SK-N-DZ (cell line): ENCODE data around the gene NMNAT3.
"Not testable (repeated sequence)": the region's sequence is repeated elsewhere in the genome, so short reads cannot be mapped to it uniquely, and the experiment has no call there.

Experiments
- DNase-seq: peaks from one replicate; pipeline ENCODE4 v3.0.0-alpha.2; 2015; ENCODE audit warnings: low spot score

NMNAT3 gene

DNA sequence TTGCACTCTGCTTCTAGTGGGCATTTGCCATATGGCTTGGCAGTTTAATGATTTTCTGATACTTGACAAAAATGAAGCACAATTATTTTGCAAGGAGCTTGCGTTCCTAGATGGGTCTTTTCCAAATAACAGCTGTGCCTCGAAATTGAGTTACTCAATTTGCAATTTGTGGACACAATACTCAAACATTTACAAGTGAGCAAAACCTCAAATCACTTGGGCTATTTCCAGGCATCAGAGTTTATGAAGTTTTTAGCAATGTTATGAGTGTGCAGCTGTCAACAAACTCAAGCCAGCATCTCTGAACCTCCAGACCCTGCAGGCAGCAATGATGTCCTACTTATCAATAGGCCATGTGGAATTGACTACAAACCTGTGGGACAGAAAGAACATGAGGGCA is 41.3 kb downstream of the NMNAT3 start:
- DNase-seq, result no peak

DNA sequence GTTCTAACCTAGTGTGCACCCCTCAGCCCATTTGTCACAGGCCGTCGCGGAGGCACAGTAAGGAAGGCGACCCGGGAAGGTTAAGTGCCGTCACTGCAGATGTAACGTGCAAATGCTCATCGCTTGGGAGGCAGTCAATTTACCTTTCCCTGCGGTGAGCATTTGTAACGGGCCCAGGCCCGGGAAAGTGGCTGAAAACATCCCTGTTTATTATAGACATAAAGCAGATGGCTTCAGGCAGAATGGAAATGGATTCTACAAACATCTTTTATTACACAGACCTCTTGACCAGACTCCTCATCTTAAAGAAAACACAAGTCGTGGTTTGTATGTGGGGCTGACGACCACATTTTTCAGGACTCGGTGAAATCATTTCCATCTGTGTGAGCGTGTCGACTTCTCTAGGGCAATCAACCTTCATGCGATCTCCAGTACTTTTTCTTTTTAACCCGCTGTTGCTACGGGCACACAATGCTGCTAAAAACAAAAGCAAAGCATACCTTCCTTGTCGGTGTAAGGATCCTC is 43.6 kb downstream of the NMNAT3 start:
- peak; percentile 30 for DNase-seq

GRCh38 chr3:139633511-139633910 is 44.3 kb downstream of the NMNAT3 start:
- DNase-seq, result peak; percentile 41

DNA sequence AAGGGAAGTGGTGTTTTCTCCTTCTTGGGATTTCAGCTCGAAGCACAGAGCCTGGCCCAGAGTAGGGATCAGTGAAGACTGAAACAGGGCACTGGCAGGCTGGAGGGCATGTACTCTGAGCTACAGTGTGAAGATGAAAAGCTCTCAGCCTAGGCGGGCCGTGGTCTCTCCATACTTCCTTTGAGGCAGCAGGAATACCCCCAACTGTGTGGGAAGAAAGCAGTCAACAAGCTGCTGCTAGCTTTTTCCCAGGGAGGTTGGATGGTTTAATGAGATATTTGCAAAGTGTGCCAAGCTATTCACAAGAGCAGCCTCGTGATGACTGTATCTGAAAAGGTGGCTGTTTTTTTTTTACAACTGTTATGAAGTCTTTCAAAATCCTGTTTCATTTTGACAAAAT is 47.2 kb downstream of the NMNAT3 start:
- no peak for DNase-seq

GRCh38 chr3:139629033-139629432 is 48.7 kb downstream of the NMNAT3 start:
- peak; percentile 21 for DNase-seq

DNA sequence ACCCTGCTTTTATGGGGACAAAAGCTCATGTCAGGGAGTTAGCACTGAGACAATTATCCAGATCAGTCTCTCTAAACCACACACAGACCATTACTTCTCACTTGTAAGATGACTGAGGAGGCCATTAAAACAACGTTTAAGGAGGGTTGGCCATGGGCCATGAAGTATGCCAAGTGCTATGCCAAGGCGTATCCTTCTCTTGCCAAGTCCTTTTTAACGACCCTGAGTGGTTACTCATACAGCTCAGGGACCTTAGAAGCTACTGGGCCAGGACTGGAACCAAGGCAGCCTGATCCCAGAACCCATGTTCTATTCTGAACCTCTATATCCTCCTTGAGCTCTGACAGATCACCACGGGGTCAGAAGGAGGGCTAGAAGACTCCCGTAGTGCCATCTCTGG is 50.0 kb downstream of the NMNAT3 start:
- DNase-seq, result no peak

GRCh38 chr3:139620438-139620837 is 57.3 kb downstream of the NMNAT3 start:
- no peak for DNase-seq

GRCh38 chr3:139619484-139619883 is 58.3 kb downstream of the NMNAT3 start:
- no peak for DNase-seq

- no peak for DNase-seq
Measured at GRCh38 chr3:139617672-139618268, 60.0 kb downstream of the NMNAT3 start.

DNA sequence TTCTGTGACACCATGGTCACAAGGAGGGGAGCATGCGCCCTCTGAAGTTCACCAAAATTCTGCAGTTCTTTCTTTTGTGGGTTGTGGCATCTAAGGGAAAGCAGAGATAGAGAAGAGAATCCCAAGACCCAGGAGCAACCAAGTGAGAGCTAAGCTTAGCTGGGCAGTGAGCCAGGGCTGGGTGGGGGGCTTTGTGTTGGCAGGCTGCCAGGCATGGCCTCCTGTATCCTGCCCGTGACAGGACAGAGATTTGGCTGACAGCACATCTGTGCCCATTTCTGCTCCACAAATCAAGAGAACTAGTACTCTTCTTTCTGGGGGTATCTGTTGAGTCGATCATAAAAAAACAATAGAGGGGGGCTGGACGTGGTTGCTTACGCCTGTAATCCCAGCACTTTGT is 66.2 kb downstream of the NMNAT3 start:
- DNase-seq, result no peak

DNA sequence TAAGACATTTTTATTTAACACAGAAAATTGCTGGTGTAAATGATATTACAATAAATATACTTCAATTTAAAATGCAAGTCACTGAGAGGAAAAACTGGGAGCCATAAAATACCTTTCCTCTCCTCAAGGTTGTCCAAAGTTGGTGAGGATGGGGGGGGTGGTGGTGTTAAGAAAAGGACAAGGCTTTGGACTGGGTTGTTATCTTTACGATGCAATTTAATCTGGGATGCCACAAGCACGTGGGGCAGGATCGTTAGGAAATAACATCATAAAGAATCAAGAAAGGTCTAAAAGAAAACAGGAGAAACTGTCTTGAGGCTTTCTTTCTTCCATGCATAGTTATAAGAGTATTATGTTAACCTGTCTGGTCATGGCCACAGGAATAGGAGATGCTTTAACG is 66.9 kb downstream of the NMNAT3 start:
- DNase-seq, result no peak

- DNase-seq, result no peak
Measured at GRCh38 chr3:139608924-139609323, 68.8 kb downstream of the NMNAT3 start.

DNA sequence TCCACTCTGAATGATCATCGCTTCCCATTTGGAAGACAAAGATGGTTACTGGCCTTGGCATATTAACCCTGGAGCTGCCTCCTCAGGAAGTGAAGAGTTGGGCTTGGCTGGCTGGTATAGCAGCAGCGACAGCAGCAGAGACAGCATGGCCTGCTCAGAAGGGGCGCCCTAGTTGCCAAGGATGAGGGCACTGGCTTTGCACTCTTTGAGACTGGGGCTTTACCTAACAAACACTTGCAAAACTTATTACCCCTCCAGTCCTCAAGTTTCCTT is 69.7 kb downstream of the NMNAT3 start:
- DNase-seq, result no peak

DNA sequence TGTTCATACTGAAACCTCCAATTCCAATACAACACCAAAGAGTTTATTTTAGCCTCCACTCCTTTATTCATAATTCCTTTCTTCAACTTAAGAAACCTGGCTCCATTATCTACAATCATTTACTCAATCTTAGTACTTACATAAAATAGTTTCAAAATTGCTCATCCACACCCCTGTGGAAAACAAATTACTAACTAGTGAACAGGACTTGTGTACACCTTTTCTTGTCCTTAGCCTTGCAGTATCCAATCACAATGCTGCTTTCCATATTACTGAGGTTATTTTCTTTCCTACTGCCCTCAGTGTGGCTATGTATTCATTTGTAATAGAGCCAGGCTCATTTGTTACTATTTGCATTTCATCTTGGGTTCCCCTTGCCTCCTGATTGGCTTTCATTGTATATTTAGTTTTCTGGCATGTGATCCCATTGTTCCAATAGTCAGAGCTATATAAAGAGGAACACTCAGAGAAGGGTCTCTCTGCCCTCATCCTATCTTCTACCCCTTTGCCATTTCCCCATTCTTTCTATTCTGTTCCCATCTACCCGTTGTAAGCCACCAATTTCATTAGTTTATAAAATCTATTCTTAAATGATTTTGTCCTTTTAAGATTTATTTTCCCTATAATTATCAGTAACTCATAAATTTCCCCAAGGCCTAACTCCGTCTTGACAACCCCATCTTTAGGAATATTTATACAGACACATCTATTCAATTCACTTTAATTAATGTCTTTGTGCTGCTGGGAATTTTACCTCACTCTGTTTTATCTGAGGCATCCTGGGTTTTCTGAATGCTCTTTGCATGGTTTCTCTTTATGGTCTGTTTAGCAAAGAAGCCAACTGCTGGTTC is 70.3 kb downstream of the NMNAT3 start:
- DNase-seq, result no peak

GRCh38 chr3:139602003-139602402 is 75.8 kb downstream of the NMNAT3 start:
- no peak for DNase-seq

DNA sequence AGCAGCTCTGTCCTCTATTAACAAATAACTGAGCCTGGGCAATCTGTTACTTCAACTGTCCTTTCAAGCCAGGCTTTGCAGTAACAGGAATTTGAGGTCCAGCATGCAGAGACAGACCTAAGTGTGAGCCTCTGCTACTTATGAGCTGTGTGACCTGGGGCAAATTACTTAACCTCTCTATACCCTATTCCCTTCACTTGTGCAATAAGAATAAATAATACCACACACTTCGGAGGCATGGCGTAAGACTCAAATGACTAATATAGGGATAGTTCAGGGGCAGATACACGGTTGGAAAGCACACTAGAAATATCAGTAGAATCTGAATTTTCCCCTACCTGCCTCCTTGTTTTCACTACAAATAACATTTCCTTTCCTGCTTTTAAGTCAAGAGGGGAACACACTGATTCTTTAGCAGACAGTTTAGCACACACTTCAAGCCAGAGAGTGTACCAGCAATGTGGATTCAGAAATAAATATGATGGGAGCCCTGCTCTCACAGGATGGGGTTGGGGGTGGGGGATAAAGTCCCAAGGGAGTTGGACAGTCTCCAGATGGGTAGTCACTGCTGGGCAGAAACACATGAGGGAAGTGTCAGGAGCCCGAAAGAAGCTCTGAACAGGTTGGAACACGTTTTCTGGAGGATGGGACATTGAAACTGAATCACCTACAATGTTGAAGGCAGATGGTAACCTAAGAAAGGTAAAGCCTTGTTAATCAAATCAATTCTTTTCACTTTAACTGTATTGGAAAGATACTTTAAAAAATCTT is 76.4 kb downstream of the NMNAT3 start:
- no peak for DNase-seq

GRCh38 chr3:139597947-139598346 is 79.8 kb downstream of the NMNAT3 start:
- no peak for DNase-seq

- not testable (repeated sequence) for DNase-seq
Measured at GRCh38 chr3:139591186-139591585, 86.6 kb downstream of the NMNAT3 start.

- no peak for DNase-seq
Measured at GRCh38 chr3:139588450-139588849, 89.3 kb downstream of the NMNAT3 start.

DNA sequence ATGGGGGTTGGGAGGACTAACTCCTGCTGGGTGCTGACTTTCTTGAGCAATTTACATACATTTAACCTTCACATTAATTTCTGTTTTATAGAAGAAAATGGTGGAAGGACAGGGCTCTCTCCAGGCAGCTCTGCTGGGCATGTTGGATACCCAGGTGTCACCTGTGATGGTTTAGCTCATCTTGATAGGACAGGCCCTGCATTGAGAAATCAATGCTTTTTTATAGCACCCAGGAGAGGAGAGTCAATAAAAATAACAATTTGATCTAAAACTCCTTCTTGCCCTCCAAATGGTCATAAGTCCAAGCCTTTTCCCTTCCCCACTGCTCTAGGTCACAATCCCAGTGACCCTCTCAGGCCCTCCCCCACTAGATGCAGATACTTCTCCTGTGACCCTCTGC is 90.0 kb downstream of the NMNAT3 start:
- DNase-seq, result no peak

DNA sequence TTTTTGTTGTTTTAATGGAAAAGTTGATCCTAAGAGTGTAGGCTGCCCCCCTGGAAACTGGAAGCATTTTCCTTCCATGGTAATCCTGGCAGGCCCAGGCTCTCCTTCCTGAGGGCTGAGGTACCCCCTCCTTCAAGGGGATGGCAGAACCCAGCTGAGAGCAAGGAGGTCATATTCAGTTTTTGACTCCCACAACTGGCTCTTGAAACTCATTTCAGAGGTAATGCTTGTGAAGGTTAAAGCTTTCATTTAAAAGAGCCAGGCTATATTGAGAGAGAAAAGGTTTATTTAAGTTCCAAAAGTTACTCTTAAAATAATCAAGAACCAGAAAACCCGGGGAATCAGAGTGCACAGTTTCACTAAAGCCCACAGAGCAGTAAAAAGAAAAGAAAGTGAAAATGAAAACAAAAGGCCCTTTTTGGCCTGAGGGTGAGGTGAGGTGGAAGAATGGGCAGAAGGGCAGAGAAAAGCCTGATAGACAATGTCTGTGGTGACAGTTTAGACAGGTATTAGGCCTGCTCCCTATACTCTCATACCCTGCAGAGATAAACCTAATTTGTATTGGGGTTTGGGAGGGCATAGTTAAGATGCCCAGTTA is 91.3 kb downstream of the NMNAT3 start:
- no peak for DNase-seq

- DNase-seq, result no peak
Measured at GRCh38 chr3:139585820-139586219, 92.0 kb downstream of the NMNAT3 start.
